IMR-90 (cell line): ENCODE results near the gene TAB2. TPM values are rescaled to one million over a fixed set of nuclear protein-coding genes. Genes with fewer than 3 reads are reported as not detected.

Experiments
- ATAC-seq: fragments of 200-7000 bp; cut with Tn5 transposase; 2 replicates; pipeline ENCODE4 v1.9.1; 2020; ENCODE audit warnings: low read depth, mild to moderate bottlenecking, moderate library complexity
- BruUV-seq: library from RNA; stranded (reverse); fragments of 400-500 nt; replicated peaks from 2 replicates; lab custom pipeline; 2021; lab: Mats Ljungman, UMichigan
- CTCF ChIA-PET: fragments of 300-600 bp; formaldehyde crosslinking; extraction: SDS; loops from one replicate; lab custom pipeline; 2021; ENCODE audit warnings: antibody characterized with exemption; lab: Yijun Ruan, JAX
- POLR2A ChIA-PET: fragments of 300-600 bp; sonication (Branson Sonifier 250); formaldehyde crosslinking; loops from one replicate; lab custom pipeline; 2022; ENCODE audit warnings: antibody characterized with exemption; ENCODE audit not compliant: unreplicated experiment; lab: Charles Lee
- DNase-seq: peaks from one replicate; pipeline ENCODE4 v3.0.0; 2013
- H2AFZ ChIP-seq: replicated peaks from 2 replicates; pipeline ENCODE3; 2013; ENCODE audit warnings: low read length, mild to moderate bottlenecking; ENCODE audit not compliant: poor library complexity
- H2AK5ac ChIP-seq: 2 replicates; pipeline ENCODE4 v1.6.1; 2013; ENCODE audit warnings: low read depth, low read length, inconsistent platforms
- H2AK9ac ChIP-seq: replicated peaks from 2 replicates; pipeline ENCODE3; 2013; ENCODE audit warnings: mild to moderate bottlenecking, low read depth, low read length, moderate library complexity; ENCODE audit not compliant: poor library complexity
- H2BK120ac ChIP-seq: 2 replicates; pipeline ENCODE4 v1.6.1; 2013; ENCODE audit warnings: low read depth, low read length, inconsistent platforms
- H2BK15ac ChIP-seq: 3 replicates; pipeline ENCODE4 v1.6.1; 2013; ENCODE audit warnings: low read depth, low read length, inconsistent platforms
- H2BK20ac ChIP-seq: 2 replicates; pipeline ENCODE4 v1.6.1; 2013; ENCODE audit warnings: low read depth, mild to moderate bottlenecking, inconsistent platforms, low read length, moderate library complexity
- H2BK5ac ChIP-seq: 2 replicates; pipeline ENCODE4 v1.6.1; 2013; ENCODE audit warnings: mild to moderate bottlenecking, low read depth, low read length, inconsistent platforms; ENCODE audit not compliant: poor library complexity, severe bottlenecking
- H3K14ac ChIP-seq: replicated peaks from 2 replicates; pipeline ENCODE4 v1.6.1; 2013; ENCODE audit warnings: low read depth, low read length, inconsistent platforms
- H3K18ac ChIP-seq: 2 replicates; pipeline ENCODE4 v1.6.1; 2013; ENCODE audit warnings: low read depth, low read length, control low read depth
- H3K23ac ChIP-seq: 2 replicates; pipeline ENCODE4 v1.6.1; 2013; ENCODE audit warnings: low read depth, low read length, inconsistent platforms
- H3K27ac ChIP-seq: 2 replicates; pipeline ENCODE4 v1.5.1; 2013; ENCODE audit warnings: mild to moderate bottlenecking, control low read depth, low read length; ENCODE audit not compliant: insufficient read depth
- H3K27me3 ChIP-seq: 2 replicates; pipeline ENCODE4 v1.6.1; 2013; ENCODE audit warnings: low read length; ENCODE audit not compliant: control insufficient read depth, insufficient read depth
- H3K36me3 ChIP-seq: 2 replicates; pipeline ENCODE4 v1.6.1; 2013; ENCODE audit warnings: low read length, mixed read lengths; ENCODE audit not compliant: control insufficient read depth, insufficient read depth
- H3K4ac ChIP-seq: 2 replicates; pipeline ENCODE4 v1.6.1; 2013; ENCODE audit warnings: low read depth, low read length, inconsistent platforms
- H3K4me1 ChIP-seq: 2 replicates; pipeline ENCODE4 v1.6.1; 2013; ENCODE audit warnings: low read length, mixed read lengths; ENCODE audit not compliant: control insufficient read depth, insufficient read depth
- H3K4me2 ChIP-seq: 2 replicates; pipeline ENCODE4 v1.6.1; 2013; ENCODE audit warnings: low read depth, mild to moderate bottlenecking, control low read depth, low read length, moderate library complexity
- H3K4me3 ChIP-seq: 2 replicates; pipeline ENCODE4 v1.5.1; 2013; ENCODE audit warnings: low read depth, mild to moderate bottlenecking, control low read depth, low read length, moderate library complexity; ENCODE audit not compliant: insufficient read depth
- H3K56ac ChIP-seq: 2 replicates; pipeline ENCODE4 v1.6.1; 2013; ENCODE audit warnings: low read length, inconsistent platforms; ENCODE audit not compliant: insufficient read depth; ENCODE audit errors: extremely low read depth
- H3K79me1 ChIP-seq, 2 experiments: 2 replicates each; pipeline ENCODE4 v1.6.1; 2013; ENCODE audit warnings: low read length in 2 of 2, inconsistent platforms in 1 of 2, low read depth in 1 of 2
- H3K9ac ChIP-seq: 2 replicates; pipeline ENCODE4 v1.6.1; 2013; ENCODE audit warnings: low read depth, low read length, control low read depth
- H3K9me1 ChIP-seq: 2 replicates; pipeline ENCODE4 v1.6.1; 2013; ENCODE audit warnings: low read length, inconsistent platforms; ENCODE audit not compliant: insufficient read depth
- H3K9me3 ChIP-seq: 2 replicates; pipeline ENCODE4 v1.6.1; 2013; ENCODE audit warnings: low read length; ENCODE audit not compliant: control insufficient read depth, insufficient read depth
- H4K20me1 ChIP-seq: 2 replicates; pipeline ENCODE4 v1.6.1; 2013; ENCODE audit warnings: low read length, inconsistent platforms; ENCODE audit not compliant: insufficient read depth
- H4K5ac ChIP-seq: 2 replicates; pipeline ENCODE4 v1.6.1; 2013; ENCODE audit warnings: mild to moderate bottlenecking, low read depth, low read length, control low read depth
- H4K8ac ChIP-seq, 2 experiments: 2 replicates each; pipeline ENCODE4 v1.6.1; 2013; ENCODE audit warnings: low read depth in 2 of 2, low read length in 2 of 2, control low read depth in 1 of 2, inconsistent platforms in 1 of 2
- H4K91ac ChIP-seq: 2 replicates; pipeline ENCODE4 v1.6.1; 2013; ENCODE audit warnings: low read depth, low read length, inconsistent platforms; ENCODE audit not compliant: insufficient read depth
- CEBPB ChIP-seq: IDR thresholded peaks from 2 replicates; pipeline ENCODE4 v1.6.1; 2012; ENCODE audit warnings: low read depth, low read length, improper control_type of control experiment
- MAZ ChIP-seq: IDR thresholded peaks from 2 replicates; pipeline ENCODE4 v1.6.1; 2012; ENCODE audit warnings: low read depth, mild to moderate bottlenecking, low read length, improper control_type of control experiment, moderate library complexity, borderline replicate concordance
- RCOR1 ChIP-seq: IDR thresholded peaks from 2 replicates; pipeline ENCODE4 v1.6.1; 2012; ENCODE audit warnings: mild to moderate bottlenecking, low read length, improper control_type of control experiment; ENCODE audit not compliant: insufficient replicate concordance
- WGBS, 2 experiments: methylation state at CpG; one replicate each; pipeline versions ENCODE4 v1.1.5 to v1.1.7; 2013; ENCODE audit warnings: missing lambda C conversion rate in 2 of 2; ENCODE audit not compliant: insufficient read length in 1 of 2; ENCODE audit errors: extremely low coverage in 2 of 2; 5-methylcytosine and 5-hydroxymethylcytosine counted together
- dilution Hi-C: fragments of 300-500 bp; cut with HindIII; formaldehyde crosslinking; loops from one replicate; pipeline ENCODE4 v1.14.3; 2018; ENCODE audit warnings: low sequenced_read_pairs; ENCODE audit not compliant: unreplicated experiment
- in situ Hi-C: fragments of 300-500 bp; cut with MboI; formaldehyde crosslinking; loops from 3 replicates; pipeline ENCODE4 v1.14.3; 2019; ENCODE audit warnings: low sequenced_read_pairs, inconsistent platforms, mixed read lengths
- intact Hi-C: fragments of 100-400 bp; cut with micrococcal nuclease; formaldehyde crosslinking; loops from 2 replicates; pipeline ENCODE4 v1.10.0; 2022
- polyA plus RNA-seq, 3 experiments: library from polyadenylated mRNA; depleted of rRNA; stranded (reverse); fragments of >200 nt; gene quantifications; 2 replicates each; pipeline ENCODE4 v1.2.3, GENCODE V29; 2012; ENCODE audit warnings: low replicate concordance in 1 of 3
- total RNA-seq: library from RNA; depleted of rRNA; stranded (reverse); fragments of >200 nt; gene quantifications from 2 replicates; pipeline ENCODE4 v1.2.3, GENCODE V29; 2012

The TAB2 gene
- total and polyA plus RNA-seq, 2 of the 4 experiments (the other 2 are of a cell fraction): 20.8 to 25.3 TPM

- intact Hi-C loops: no loop called here
- Histone ChIP-seq H3K56ac (no peak overlapping the region), H3K9me1 (0 out of 2 replicates have a peak, but pooled peaks cover 3% of the 10 kb centered on the region), H4K20me1 (no peaks in the 10 kb centered on the region), H3K14ac (no peak overlapping the region; the same call in 1 of the 2 replicates), H2BK20ac (no peak overlapping the region), H3K27me3 (peaks cover 9% of the 10 kb centered on the region), H3K4me3 (no peak overlapping the region), H3K4me2 (no peak overlapping the region), H3K18ac (no peak overlapping the region), H4K91ac (no peak overlapping the region), H2BK15ac (no peak overlapping the region), H3K79me1 (no peaks in the 10 kb centered on the region), H3K23ac (0 out of 2 replicates have a peak overlapping the region, but pooled peaks have one; percentile 46), H2BK120ac (no peak overlapping the region), H3K9ac (no peak overlapping the region), H2AFZ (no peak overlapping the region), H3K27ac (no peak overlapping the region), H3K9me3 (no peaks in the 10 kb centered on the region), H4K8ac (no peak overlapping the region), H2AK9ac (no peak overlapping the region), H3K4me1 (peaks cover 4% of the 10 kb centered on the region; the same call in 1 of the 2 replicates), H4K5ac (no peak overlapping the region), H2AK5ac (no peak overlapping the region), H3K4ac (no peak overlapping the region), H3K36me3 (no peaks in the 10 kb centered on the region), H2BK5ac (no peak overlapping the region)
- in situ Hi-C loops: no loop called here
- no peak for ATAC-seq
- BruUV-seq: no TSS peak
- ChIA-PET POLR2A (no interaction called here), CTCF (no interaction called here)
- WGBS, 2 experiments: no CpG with 5 or more reads among the region's 1 CpG
- no peak for TF ChIP-seq MAZ
- no peak for TF ChIP-seq RCOR1
- TF ChIP-seq CEBPB: peak; percentile 42; the same call in 1 of the 2 replicates
- dilution Hi-C loops: no loop called here
- DNase-seq: no peak
These were observed 14.0 kb upstream of the TAB2 start for GRCh38 chr6:149303468-149303867.
